Measurements from ENCODE around the gene KRTAP10-1.
A peak's percentile ranks its signal among the peaks of the same experiment; 100 is the strongest.

Gene KRTAP10-1

GRCh38 chr21:44513389-44514217, 26.4 kb downstream of the KRTAP10-1 start:
- no peak for TF ChIP-seq CTCF (IDR thresholded peaks at IDR 0.05; ENCODE audit: low read length, missing control alignments)
- H3K4me3 ChIP-seq (replicated peaks; ENCODE audit: low read depth, low read length): no peak overlapping the region
- no peak for DNase-seq (ENCODE audit: low read depth)

GRCh38 chr21:44512496-44513388, 27.3 kb downstream of the KRTAP10-1 start:
- TF ChIP-seq CTCF (IDR thresholded peaks at IDR 0.05; ENCODE audit: low read length, missing control alignments): no peak
- DNase-seq (ENCODE audit: low read depth): no peak
- H3K4me3 ChIP-seq (replicated peaks; ENCODE audit: low read depth, low read length): no peak overlapping the region

DNA sequence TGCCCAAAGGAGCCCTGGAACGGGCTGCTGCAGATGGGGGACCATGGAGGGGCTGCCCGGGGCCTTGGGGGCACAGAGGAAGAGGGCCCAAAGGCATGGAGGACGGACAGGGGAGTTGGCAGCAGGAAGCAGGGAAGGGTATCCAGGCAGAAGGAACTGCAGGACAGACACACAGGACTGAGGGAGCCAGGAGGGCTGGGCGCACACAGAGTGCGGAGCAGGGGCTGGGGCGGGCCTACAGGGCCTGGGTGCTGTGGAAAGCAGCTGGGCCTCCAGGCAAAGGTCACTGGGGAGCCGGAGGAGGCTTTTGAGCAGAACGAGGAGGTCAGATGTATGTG, 28.1 kb downstream of the KRTAP10-1 start:
- no peak overlapping the region for H3K4me3 ChIP-seq (replicated peaks; ENCODE audit: low read depth, low read length)
- no peak for TF ChIP-seq CTCF (IDR thresholded peaks at IDR 0.05; ENCODE audit: low read length, missing control alignments)
- DNase-seq (ENCODE audit: low read depth): no peak

DNA sequence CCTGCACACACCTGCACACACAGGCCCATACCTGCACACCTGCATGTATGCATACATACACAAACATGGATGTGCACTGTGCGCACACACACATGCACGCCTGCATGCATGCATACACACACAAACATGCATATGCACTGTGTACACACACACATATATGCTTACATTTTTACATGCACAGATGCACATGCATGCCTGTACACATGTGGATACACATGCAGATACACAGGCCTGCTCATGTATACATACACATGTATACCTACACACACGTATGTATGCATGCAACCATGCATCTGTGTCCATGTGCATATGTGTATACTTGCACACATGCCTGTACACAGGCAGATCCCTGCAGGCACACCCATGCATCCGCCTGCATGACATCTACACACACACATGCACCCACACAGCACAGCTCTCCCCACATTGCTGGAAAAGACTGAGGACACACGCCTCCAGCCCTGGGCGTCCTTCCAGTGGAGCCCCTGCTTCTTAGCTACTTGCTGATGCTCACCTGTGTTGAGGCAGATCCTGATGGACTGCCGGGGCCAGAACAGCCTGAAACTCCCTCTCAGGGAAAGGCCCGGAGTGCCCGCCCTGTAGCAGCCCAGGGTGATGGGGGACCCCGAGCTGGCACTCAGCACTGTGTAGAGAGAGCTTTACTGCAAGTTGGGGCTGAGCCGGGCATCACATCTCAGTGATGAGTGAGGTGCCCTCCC, 28.6 kb downstream of the KRTAP10-1 start:
- no peak overlapping the region for H3K4me3 ChIP-seq (replicated peaks; ENCODE audit: low read depth, low read length)
- no peak for TF ChIP-seq CTCF (IDR thresholded peaks at IDR 0.05; ENCODE audit: low read length, missing control alignments)
- no peak for DNase-seq (ENCODE audit: low read depth)

DNA sequence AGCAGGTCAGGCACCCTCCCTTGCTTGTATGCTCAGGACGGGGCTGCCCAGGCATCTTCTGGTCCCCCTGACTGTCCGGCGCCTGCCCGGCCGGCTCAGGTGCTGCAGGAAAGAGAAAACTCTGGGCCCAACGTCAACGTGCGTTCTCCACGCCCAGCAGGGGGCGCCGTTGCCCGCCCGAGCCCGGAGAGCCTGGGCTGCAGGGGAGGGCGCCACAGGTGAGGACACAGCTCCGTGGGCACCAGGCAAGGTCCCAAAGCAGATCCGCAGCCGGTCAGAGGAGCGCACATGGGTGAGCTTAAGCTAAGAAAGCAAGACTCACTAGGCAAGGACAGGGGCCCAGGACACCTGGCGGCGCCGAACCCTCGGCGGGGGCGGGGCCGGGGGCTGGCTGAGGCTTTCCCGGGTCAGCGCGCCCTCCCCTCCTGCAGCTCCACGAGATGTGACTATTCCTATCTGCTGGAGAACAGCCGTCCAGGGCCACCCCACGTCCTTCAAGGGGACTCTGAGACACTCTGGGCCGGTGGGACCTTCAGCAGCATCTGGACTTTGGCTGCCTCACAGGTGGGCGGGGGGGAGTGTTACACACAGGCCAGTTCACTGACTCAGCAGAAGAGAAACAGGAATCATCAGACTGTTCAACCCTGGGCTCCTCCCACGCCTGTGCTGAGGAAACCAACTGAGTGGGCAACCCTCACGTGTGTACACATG, 29.3 kb downstream of the KRTAP10-1 start:
- peak; percentile 39 for DNase-seq (ENCODE audit: low read depth)
- TF ChIP-seq CTCF (IDR thresholded peaks at IDR 0.05; ENCODE audit: low read length, missing control alignments): peak; percentile 64
- no peak overlapping the region for H3K4me3 ChIP-seq (replicated peaks; ENCODE audit: low read depth, low read length)

- no peak overlapping the region for H3K4me3 ChIP-seq (replicated peaks; ENCODE audit: low read depth, low read length)
- TF ChIP-seq CTCF (IDR thresholded peaks at IDR 0.05; ENCODE audit: low read length, missing control alignments): no peak
- DNase-seq (ENCODE audit: low read depth): no peak
Observed at GRCh38 chr21:44510109-44510507, 29.9 kb downstream of the KRTAP10-1 start.

All from fibroblast of pulmonary artery (primary cell).